IMR-90 (cell line): ENCODE results near the gene TAS2R10. TPM values are rescaled to one million over a fixed set of nuclear protein-coding genes. Genes with fewer than 3 reads are reported as not detected.

Source experiments
- ATAC-seq: fragments of 200-7000 bp; cut with Tn5 transposase; 2 replicates; pipeline ENCODE4 v1.9.1; 2020; ENCODE audit warnings: low read depth, mild to moderate bottlenecking, moderate library complexity
- BruUV-seq: library from RNA; stranded (reverse); fragments of 400-500 nt; replicated peaks from 2 replicates; lab custom pipeline; 2021; lab: Mats Ljungman, UMichigan
- CTCF ChIA-PET: fragments of 300-600 bp; formaldehyde crosslinking; extraction: SDS; loops from one replicate; lab custom pipeline; 2021; ENCODE audit warnings: antibody characterized with exemption; lab: Yijun Ruan, JAX
- POLR2A ChIA-PET: fragments of 300-600 bp; sonication (Branson Sonifier 250); formaldehyde crosslinking; loops from one replicate; lab custom pipeline; 2022; ENCODE audit warnings: antibody characterized with exemption; ENCODE audit not compliant: unreplicated experiment; lab: Charles Lee
- DNase-seq: peaks from one replicate; pipeline ENCODE4 v3.0.0; 2013
- H2AFZ ChIP-seq: replicated peaks from 2 replicates; pipeline ENCODE3; 2013; ENCODE audit warnings: low read length, mild to moderate bottlenecking; ENCODE audit not compliant: poor library complexity
- H2AK5ac ChIP-seq: 2 replicates; pipeline ENCODE4 v1.6.1; 2013; ENCODE audit warnings: low read depth, low read length, inconsistent platforms
- H2AK9ac ChIP-seq: replicated peaks from 2 replicates; pipeline ENCODE3; 2013; ENCODE audit warnings: mild to moderate bottlenecking, low read depth, low read length, moderate library complexity; ENCODE audit not compliant: poor library complexity
- H2BK120ac ChIP-seq: 2 replicates; pipeline ENCODE4 v1.6.1; 2013; ENCODE audit warnings: low read depth, low read length, inconsistent platforms
- H2BK15ac ChIP-seq: 3 replicates; pipeline ENCODE4 v1.6.1; 2013; ENCODE audit warnings: low read depth, low read length, inconsistent platforms
- H2BK20ac ChIP-seq: 2 replicates; pipeline ENCODE4 v1.6.1; 2013; ENCODE audit warnings: low read depth, mild to moderate bottlenecking, inconsistent platforms, low read length, moderate library complexity
- H2BK5ac ChIP-seq: 2 replicates; pipeline ENCODE4 v1.6.1; 2013; ENCODE audit warnings: mild to moderate bottlenecking, low read depth, low read length, inconsistent platforms; ENCODE audit not compliant: poor library complexity, severe bottlenecking
- H3K14ac ChIP-seq: replicated peaks from 2 replicates; pipeline ENCODE4 v1.6.1; 2013; ENCODE audit warnings: low read depth, low read length, inconsistent platforms
- H3K18ac ChIP-seq: 2 replicates; pipeline ENCODE4 v1.6.1; 2013; ENCODE audit warnings: low read depth, low read length, control low read depth
- H3K23ac ChIP-seq: 2 replicates; pipeline ENCODE4 v1.6.1; 2013; ENCODE audit warnings: low read depth, low read length, inconsistent platforms
- H3K27ac ChIP-seq: 2 replicates; pipeline ENCODE4 v1.5.1; 2013; ENCODE audit warnings: mild to moderate bottlenecking, control low read depth, low read length; ENCODE audit not compliant: insufficient read depth
- H3K27me3 ChIP-seq: 2 replicates; pipeline ENCODE4 v1.6.1; 2013; ENCODE audit warnings: low read length; ENCODE audit not compliant: control insufficient read depth, insufficient read depth
- H3K36me3 ChIP-seq: 2 replicates; pipeline ENCODE4 v1.6.1; 2013; ENCODE audit warnings: low read length, mixed read lengths; ENCODE audit not compliant: control insufficient read depth, insufficient read depth
- H3K4ac ChIP-seq: 2 replicates; pipeline ENCODE4 v1.6.1; 2013; ENCODE audit warnings: low read depth, low read length, inconsistent platforms
- H3K4me1 ChIP-seq: 2 replicates; pipeline ENCODE4 v1.6.1; 2013; ENCODE audit warnings: low read length, mixed read lengths; ENCODE audit not compliant: control insufficient read depth, insufficient read depth
- H3K4me2 ChIP-seq: 2 replicates; pipeline ENCODE4 v1.6.1; 2013; ENCODE audit warnings: low read depth, mild to moderate bottlenecking, control low read depth, low read length, moderate library complexity
- H3K4me3 ChIP-seq: 2 replicates; pipeline ENCODE4 v1.5.1; 2013; ENCODE audit warnings: low read depth, mild to moderate bottlenecking, control low read depth, low read length, moderate library complexity; ENCODE audit not compliant: insufficient read depth
- H3K56ac ChIP-seq: 2 replicates; pipeline ENCODE4 v1.6.1; 2013; ENCODE audit warnings: low read length, inconsistent platforms; ENCODE audit not compliant: insufficient read depth; ENCODE audit errors: extremely low read depth
- H3K79me1 ChIP-seq, 2 experiments: 2 replicates each; pipeline ENCODE4 v1.6.1; 2013; ENCODE audit warnings: low read length in 2 of 2, inconsistent platforms in 1 of 2, low read depth in 1 of 2
- H3K9ac ChIP-seq: 2 replicates; pipeline ENCODE4 v1.6.1; 2013; ENCODE audit warnings: low read depth, low read length, control low read depth
- H3K9me1 ChIP-seq: 2 replicates; pipeline ENCODE4 v1.6.1; 2013; ENCODE audit warnings: low read length, inconsistent platforms; ENCODE audit not compliant: insufficient read depth
- H3K9me3 ChIP-seq: 2 replicates; pipeline ENCODE4 v1.6.1; 2013; ENCODE audit warnings: low read length; ENCODE audit not compliant: control insufficient read depth, insufficient read depth
- H4K20me1 ChIP-seq: 2 replicates; pipeline ENCODE4 v1.6.1; 2013; ENCODE audit warnings: low read length, inconsistent platforms; ENCODE audit not compliant: insufficient read depth
- H4K5ac ChIP-seq: 2 replicates; pipeline ENCODE4 v1.6.1; 2013; ENCODE audit warnings: mild to moderate bottlenecking, low read depth, low read length, control low read depth
- H4K8ac ChIP-seq, 2 experiments: 2 replicates each; pipeline ENCODE4 v1.6.1; 2013; ENCODE audit warnings: low read depth in 2 of 2, low read length in 2 of 2, control low read depth in 1 of 2, inconsistent platforms in 1 of 2
- H4K91ac ChIP-seq: 2 replicates; pipeline ENCODE4 v1.6.1; 2013; ENCODE audit warnings: low read depth, low read length, inconsistent platforms; ENCODE audit not compliant: insufficient read depth
- BHLHE40 ChIP-seq: fragments of 150-350 bp; IDR thresholded peaks from 2 replicates; pipeline ENCODE4 v1.6.1; 2016; ENCODE audit warnings: mild to moderate bottlenecking, low read depth, low read length
- CEBPB ChIP-seq: IDR thresholded peaks from 2 replicates; pipeline ENCODE4 v1.6.1; 2012; ENCODE audit warnings: low read depth, low read length, improper control_type of control experiment
- ELK1 ChIP-seq: fragments of 150-350 bp; IDR thresholded peaks from 2 replicates; pipeline ENCODE4 v1.6.1; 2016; ENCODE audit warnings: low read depth, mild to moderate bottlenecking, low read length, moderate library complexity, borderline replicate concordance
- FOS ChIP-seq: fragments of 150-350 bp; IDR thresholded peaks from 2 replicates; pipeline ENCODE4 v1.6.1; 2016; ENCODE audit warnings: low read depth, low read length
- POLR2A ChIP-seq: IDR thresholded peaks from 2 replicates; pipeline ENCODE4 v1.6.1; 2012; ENCODE audit warnings: mild to moderate bottlenecking, low read depth, low read length
- WGBS, 2 experiments: methylation state at CpG; one replicate each; pipeline versions ENCODE4 v1.1.5 to v1.1.7; 2013; ENCODE audit warnings: missing lambda C conversion rate in 2 of 2; ENCODE audit not compliant: insufficient read length in 1 of 2; ENCODE audit errors: extremely low coverage in 2 of 2; 5-methylcytosine and 5-hydroxymethylcytosine counted together
- dilution Hi-C: fragments of 300-500 bp; cut with HindIII; formaldehyde crosslinking; loops from one replicate; pipeline ENCODE4 v1.14.3; 2018; ENCODE audit warnings: low sequenced_read_pairs; ENCODE audit not compliant: unreplicated experiment
- in situ Hi-C: fragments of 300-500 bp; cut with MboI; formaldehyde crosslinking; loops from 3 replicates; pipeline ENCODE4 v1.14.3; 2019; ENCODE audit warnings: low sequenced_read_pairs, inconsistent platforms, mixed read lengths
- intact Hi-C: fragments of 100-400 bp; cut with micrococcal nuclease; formaldehyde crosslinking; loops from 2 replicates; pipeline ENCODE4 v1.10.0; 2022
- microRNA-seq, 2 experiments: library from miRNA; stranded (forward) in 1 of 2; unstranded in 1 of 2; fragments of 10-50 nt in 1 of 2; fragments of <30 nt in 1 of 2; gene quantifications in 1 of 2; microRNA quantifications in 1 of 2; one replicate each; pipeline versions ENCODE3 to v1.1.0; 2013 to 2020; ENCODE audit not compliant: insufficient read depth in 1 of 2, insufficient read length in 1 of 2, unreplicated experiment in 1 of 2
- polyA plus RNA-seq, 3 experiments: library from polyadenylated mRNA; depleted of rRNA; stranded (reverse); fragments of >200 nt; gene quantifications; 2 replicates each; pipeline ENCODE4 v1.2.3, GENCODE V29; 2012; ENCODE audit warnings: low replicate concordance in 1 of 3
- small RNA-seq, 5 experiments: library from RNA; depleted of rRNA; stranded (forward); fragments of <200 nt; gene quantifications; one replicate each; pipeline ENCODE3, GENCODE V24; 2012
- total RNA-seq: library from RNA; depleted of rRNA; stranded (reverse); fragments of >200 nt; gene quantifications from 2 replicates; pipeline ENCODE4 v1.2.3, GENCODE V29; 2012; rRNA removed

Gene TAS2R10
- total and polyA plus RNA-seq, 2 of the 4 experiments (the other 2 are of a cell fraction): 0.07 to 0.36 TPM

GRCh38 chr12:10779103-10779502 is 47.1 kb downstream of the TAS2R10 start:
- H3K4ac ChIP-seq: no peak overlapping the region
- H2AK9ac ChIP-seq: no peak overlapping the region
- H2BK120ac ChIP-seq: no peak overlapping the region
- no peak for DNase-seq
- dilution Hi-C loops: loop anchor here (25.0 kb wide), 1 partner anchor 408 kb away; the partner anchor contains the start of gene TAS2R42
- no peaks in the 10 kb centered on the region for H3K4me1 ChIP-seq
- 83% methylated on average over 1 of the region's 2 CpGs; no CpG with 5 or more reads in 1 of the 2 experiments for WGBS, 2 experiments
- no peak overlapping the region for H3K18ac ChIP-seq
- no peak overlapping the region for H2BK5ac ChIP-seq
- H2BK15ac ChIP-seq: no peak overlapping the region
- H2BK20ac ChIP-seq: no peak overlapping the region
- no peaks in the 10 kb centered on the region for H3K9me1 ChIP-seq
- no peak overlapping the region for H2AK5ac ChIP-seq
- H3K9ac ChIP-seq: no peak overlapping the region
- H3K14ac ChIP-seq: no peak overlapping the region
- H3K9me3 ChIP-seq: no peaks in the 10 kb centered on the region
- H3K27ac ChIP-seq: no peak overlapping the region
- peaks cover 7% of the 10 kb centered on the region for H3K27me3 ChIP-seq
- no peaks in the 10 kb centered on the region for H3K36me3 ChIP-seq
- no peak overlapping the region for H3K56ac ChIP-seq
- ChIA-PET POLR2A (no interaction called here), CTCF (interaction anchor here (1.9 kb wide), 1 partner anchor 420 kb away, joined by 10 read pairs; no protein-coding TSS in a partner anchor)
- in situ Hi-C loops: loop anchor here (5.0 kb wide), 1 partner anchor 423 kb away; no protein-coding TSS in a partner anchor
- H3K4me2 ChIP-seq: no peak overlapping the region
- intact Hi-C loops: no loop called here
- no peak for ATAC-seq
- H3K79me1 ChIP-seq: no peaks in the 10 kb centered on the region
- no peaks in the 10 kb centered on the region for H4K20me1 ChIP-seq
- H3K4me3 ChIP-seq: no peak overlapping the region
- no peak overlapping the region for H4K91ac ChIP-seq
- BruUV-seq: no TSS peak
- no peak overlapping the region for H2AFZ ChIP-seq
- H4K5ac ChIP-seq: no peak overlapping the region
- no peak overlapping the region for H4K8ac ChIP-seq
- TF ChIP-seq FOS (no peak), ELK1 (no peak), BHLHE40 (no peak), POLR2A (no peak), CEBPB (no peak)
- H3K23ac ChIP-seq: no peak overlapping the region

Small RNA genes within 50 kb of the gene (microRNA-seq; reads per million reads assigned to microRNA genes)
- not detected for gene PRR4 (ENCODE audit: insufficient read depth, insufficient read length)

Small RNA genes within 50 kb of the gene (small RNA-seq; reads per million reads assigned to genes)
- 0 to 0.92 (median 0) reads per million in 5 experiments for gene PRR4

Other genes starting within 250 kb of the TAS2R10 start
- 6.3 and 23.3 TPM in 2 replicates for gene MAGOHB, start 212.7 kb downstream of the TAS2R10 start, total RNA-seq
- 15.6 and 20.3 TPM in 2 replicates for gene MAGOHB, start 212.7 kb downstream of the TAS2R10 start, polyA plus RNA-seq (2012; rRNA removed)
- gene STYK1, start 152.3 kb downstream of the TAS2R10 start, total RNA-seq: 0.72 and 1.1 TPM in 2 replicates
- gene STYK1, start 152.3 kb downstream of the TAS2R10 start, polyA plus RNA-seq (2012; rRNA removed): 0.34 and 0.36 TPM in 2 replicates
- gene YBX3, start 103.0 kb downstream of the TAS2R10 start, total RNA-seq: 33.7 and 60.8 TPM in 2 replicates
- 131 and 132 TPM in 2 replicates for gene YBX3, start 103.0 kb downstream of the TAS2R10 start, polyA plus RNA-seq (2012; rRNA removed)
- gene TAS2R7, start 23.7 kb downstream of the TAS2R10 start, total RNA-seq: not detected in 2 replicates
- not detected in 2 replicates for gene TAS2R7, start 23.7 kb downstream of the TAS2R10 start, polyA plus RNA-seq (2012; rRNA removed)
- gene TAS2R8, start 19.1 kb downstream of the TAS2R10 start, total RNA-seq: not detected in 2 replicates
- not detected in 2 replicates for gene TAS2R8, start 19.1 kb downstream of the TAS2R10 start, polyA plus RNA-seq (2012; rRNA removed)
- gene TAS2R9, start 16.2 kb downstream of the TAS2R10 start, total RNA-seq: under 0.01 TPM in 1 of 2 replicates, not detected in the other
- gene TAS2R9, start 16.2 kb downstream of the TAS2R10 start, polyA plus RNA-seq (2012; rRNA removed): not detected in 2 replicates
- 0.72 and 0.83 TPM in 2 replicates for gene PRR4, start 23.1 kb upstream of the TAS2R10 start, total RNA-seq
- gene PRR4, start 23.1 kb upstream of the TAS2R10 start, polyA plus RNA-seq (2012; rRNA removed): 1.7 and 1.9 TPM in 2 replicates
- 16.7 and 18.8 TPM in 2 replicates for gene PRH1, start 57.9 kb upstream of the TAS2R10 start, total RNA-seq
- gene PRH1, start 57.9 kb upstream of the TAS2R10 start, polyA plus RNA-seq (2012; rRNA removed): 2.3 and 3.0 TPM in 2 replicates
- gene TAS2R13, start 83.2 kb upstream of the TAS2R10 start, total RNA-seq: 0.90 and 1.4 TPM in 2 replicates
- 0.03 TPM in 1 of 2 replicates, not detected in the other for gene TAS2R13, start 83.2 kb upstream of the TAS2R10 start, polyA plus RNA-seq (2012; rRNA removed)
- 0.28 TPM in 1 of 2 replicates, not detected in the other for gene PRH2, start 102.9 kb upstream of the TAS2R10 start, total RNA-seq
- gene PRH2, start 102.9 kb upstream of the TAS2R10 start, polyA plus RNA-seq (2012; rRNA removed): 0.34 TPM in 1 of 2 replicates, not detected in the other
- 2.0 and 3.9 TPM in 2 replicates for gene TAS2R14, start 112.9 kb upstream of the TAS2R10 start, total RNA-seq
- gene TAS2R14, start 112.9 kb upstream of the TAS2R10 start, polyA plus RNA-seq (2012; rRNA removed): 1.1 and 1.6 TPM in 2 replicates
- gene TAS2R50, start 160.6 kb upstream of the TAS2R10 start, total RNA-seq: 2.3 and 4.4 TPM in 2 replicates
- gene TAS2R50, start 160.6 kb upstream of the TAS2R10 start, polyA plus RNA-seq (2012; rRNA removed): not detected in 2 replicates
- 3.4 and 3.9 TPM in 2 replicates for gene TAS2R20, start 171.9 kb upstream of the TAS2R10 start, total RNA-seq
- gene TAS2R20, start 171.9 kb upstream of the TAS2R10 start, polyA plus RNA-seq (2012; rRNA removed): 0.24 and 0.36 TPM in 2 replicates
- gene TAS2R19, start 196.3 kb upstream of the TAS2R10 start, total RNA-seq: 5.0 and 8.1 TPM in 2 replicates
- gene TAS2R19, start 196.3 kb upstream of the TAS2R10 start, polyA plus RNA-seq (2012; rRNA removed): 0.24 and 0.29 TPM in 2 replicates
- 4.3 and 8.6 TPM in 2 replicates for gene TAS2R31, start 205.0 kb upstream of the TAS2R10 start, total RNA-seq
- 0.10 and 0.24 TPM in 2 replicates for gene TAS2R31, start 205.0 kb upstream of the TAS2R10 start, polyA plus RNA-seq (2012; rRNA removed)
- 3.3 and 4.7 TPM in 2 replicates for gene TAS2R46, start 235.9 kb upstream of the TAS2R10 start, total RNA-seq
- gene TAS2R46, start 235.9 kb upstream of the TAS2R10 start, polyA plus RNA-seq (2012; rRNA removed): 0.09 TPM in 1 of 2 replicates, not detected in the other